Ovary (tissue), 9 donors: ENCODE results near the gene MITF. TPM values are rescaled to one million over a fixed set of nuclear protein-coding genes. Genes with fewer than 3 reads are reported as not detected.

Experiments
- DNase-seq, 5 donors: peaks; one replicate each; pipeline ENCODE4 v3.0.0-alpha.2; 2019 to 2020
- H3K27ac ChIP-seq, 2 donors: fragments of 200-600 bp; one replicate each; pipeline versions ENCODE4 v1.5.1 to v1.8.0; 2019 to 2022
- H3K27me3 ChIP-seq: fragments of 200-600 bp; one replicate; pipeline ENCODE4 v1.8.0; 2022
- H3K36me3 ChIP-seq: fragments of 200-600 bp; sonication (generic); one replicate; pipeline ENCODE4 v1.5.1; 2019
- H3K4me1 ChIP-seq: one replicate; pipeline ENCODE4 v1.8.1; 2013; ENCODE audit warnings: mild to moderate bottlenecking, moderate library complexity; ENCODE audit not compliant: insufficient read depth
- H3K4me3 ChIP-seq: fragments of 200-600 bp; sonication (generic); one replicate; pipeline ENCODE4 v1.5.1; 2017
- H3K9me3 ChIP-seq, 2 donors: fragments of 200-600 bp in 1 of 2; sonication (generic) in 1 of 2; one replicate each; pipeline versions ENCODE4 v1.5.1 to v1.8.1; 2013 to 2019; ENCODE audit warnings: mild to moderate bottlenecking in 1 of 2, moderate library complexity in 1 of 2
- EP300 ChIP-seq: sonication (generic); formaldehyde crosslinking; IDR thresholded peaks from one replicate; pipeline ENCODE4 v1.6.1; 2017; ENCODE audit warnings: antibody characterized with exemption
- POLR2A ChIP-seq: fragments of 450-650 bp; IDR thresholded peaks from one replicate; pipeline ENCODE4 v1.6.1; 2017; ENCODE audit warnings: antibody characterized with exemption, mild to moderate bottlenecking, moderate library complexity
- WGBS, 3 donors: extraction: QIAGEN DNeasy Blood & Tissue Kit in 1 of 3; methylation state at CpG; one replicate each; pipeline versions ENCODE4 v1.1.5 to v1.1.7; 2013 to 2017; 5-methylcytosine and 5-hydroxymethylcytosine counted together
- intact Hi-C, 4 donors: fragments of 100-400 bp; cut with DNase I; formaldehyde crosslinking; loops; one replicate each; pipeline versions ENCODE4 v1.11.0 to v1.15.1; 2022 to 2023
- polyA plus RNA-seq, 2 donors: library from polyadenylated mRNA; stranded (reverse); fragments of 200-250 nt in 1 of 2; fragments of 350-450 nt in 1 of 2; fragmentation: Illumina TruSeq in 1 of 2; extraction: RNeasy Lipid Tissue Mini Kit (QIAGEN cat#74804) in 1 of 2; gene quantifications; one replicate each; pipeline ENCODE4 v1.2.3, GENCODE V29; 2013 to 2014
- total RNA-seq, 7 donors: library from RNA; depleted of rRNA in 2 of 7; stranded (reverse); fragments of >200 nt in 2 of 7; fragmentation: NEBNext Ultra II Directional in 3 of 7; extraction: Animal tissue kit (Norgen Biotek cat#: 25700) in 3 of 7; gene quantifications; one replicate each; pipeline versions ENCODE4 v1.1.0 to v1.2.4, GENCODE V29; 2016 to 2023
- TF ChIP-seq, protein P1 (sequence below), 3 donors: fragments of 450-650 bp in 2 of 3; fragments of 200-600 bp in 1 of 3; IDR thresholded peaks; one replicate each; pipeline versions ENCODE4 v1.5.1 to v1.8.0; 2016 to 2022; ENCODE audit warnings: antibody characterized with exemption in 3 of 3, mild to moderate bottlenecking in 1 of 3
- donor health status: DM: no; HTN: no; CAD: no; lungs with moderate emphysema.
- donor health status: DM: no; HTN: no; CAD: no.
- donor health status: Bipolar disorder and iron deficiency.
- donor health status: DM: yes; HTN: yes; CAD: no.
- donor health status: DM: no; HTN: no; CAD: no.
- donor health status: DM: yes; HTN: yes; CAD: no.

The MITF gene
- total and polyA plus RNA-seq, 9 donors = 13.6 to 38.0 (median 24.9) TPM

DNA sequence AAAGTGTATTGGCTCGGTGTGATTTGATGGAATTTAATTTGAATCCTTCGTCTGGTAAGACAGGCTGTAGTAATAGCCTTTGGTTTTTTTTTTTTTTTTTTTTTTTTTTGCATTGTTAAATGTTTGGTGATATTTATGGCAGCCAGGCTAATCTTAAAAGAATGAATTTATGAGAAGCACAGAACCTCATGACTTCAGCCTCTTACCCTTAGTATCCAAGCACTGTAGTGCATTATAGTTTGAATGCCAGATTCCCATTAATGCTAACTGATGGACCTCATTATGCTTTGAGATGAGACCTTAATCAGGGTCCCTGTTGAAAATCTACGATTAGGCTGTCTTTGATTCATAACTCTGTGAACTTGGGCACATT, 149.7 kb downstream of the MITF start:
- no peaks in the 10 kb centered on the region for H3K9me3 ChIP-seq
- H3K27me3 ChIP-seq = no peaks in the 10 kb centered on the region
- no peak overlapping the region for H3K4me3 ChIP-seq
- DNase-seq = no peak
- WGBS, 3 donors = 77 to 97% (median 92%) methylated on average over 3 of the region's 3 CpGs
- H3K4me1 ChIP-seq = no peaks in the 10 kb centered on the region
- H3K36me3 ChIP-seq = no peaks in the 10 kb centered on the region
- TF ChIP-seq, protein P1, sequence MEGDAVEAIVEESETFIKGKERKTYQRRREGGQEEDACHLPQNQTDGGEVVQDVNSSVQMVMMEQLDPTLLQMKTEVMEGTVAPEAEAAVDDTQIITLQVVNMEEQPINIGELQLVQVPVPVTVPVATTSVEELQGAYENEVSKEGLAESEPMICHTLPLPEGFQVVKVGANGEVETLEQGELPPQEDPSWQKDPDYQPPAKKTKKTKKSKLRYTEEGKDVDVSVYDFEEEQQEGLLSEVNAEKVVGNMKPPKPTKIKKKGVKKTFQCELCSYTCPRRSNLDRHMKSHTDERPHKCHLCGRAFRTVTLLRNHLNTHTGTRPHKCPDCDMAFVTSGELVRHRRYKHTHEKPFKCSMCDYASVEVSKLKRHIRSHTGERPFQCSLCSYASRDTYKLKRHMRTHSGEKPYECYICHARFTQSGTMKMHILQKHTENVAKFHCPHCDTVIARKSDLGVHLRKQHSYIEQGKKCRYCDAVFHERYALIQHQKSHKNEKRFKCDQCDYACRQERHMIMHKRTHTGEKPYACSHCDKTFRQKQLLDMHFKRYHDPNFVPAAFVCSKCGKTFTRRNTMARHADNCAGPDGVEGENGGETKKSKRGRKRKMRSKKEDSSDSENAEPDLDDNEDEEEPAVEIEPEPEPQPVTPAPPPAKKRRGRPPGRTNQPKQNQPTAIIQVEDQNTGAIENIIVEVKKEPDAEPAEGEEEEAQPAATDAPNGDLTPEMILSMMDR (IDR thresholded peaks at IDR 0.05) = no peak
- TF ChIP-seq EP300 (no peak), POLR2A (no peak)
- intact Hi-C loops = no loop called here
- no peak overlapping the region for H3K27ac ChIP-seq

DNA sequence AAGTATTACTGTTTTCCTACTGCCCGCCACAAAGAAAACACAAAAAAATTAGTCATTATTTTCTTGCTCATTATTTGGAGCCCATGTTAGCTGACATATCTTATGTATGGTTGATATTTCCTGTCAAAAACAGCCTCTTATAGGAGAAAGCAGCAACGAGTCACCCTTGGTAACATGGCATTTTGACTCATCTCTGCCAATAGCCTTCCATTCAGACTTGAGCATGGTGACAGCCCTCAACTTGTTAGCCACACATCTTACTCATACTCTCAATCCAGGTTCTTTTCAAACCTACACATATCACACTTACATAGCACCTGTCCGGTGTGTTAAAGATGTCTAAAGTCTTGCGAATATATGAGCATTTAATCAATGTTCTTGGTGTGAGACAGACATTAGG, 150.8 kb downstream of the MITF start:
- no peaks in the 10 kb centered on the region for H3K36me3 ChIP-seq
- H3K9me3 ChIP-seq = no peaks in the 10 kb centered on the region
- intact Hi-C loops = no loop called here
- no peak for TF ChIP-seq POLR2A
- TF ChIP-seq, protein P1 (IDR thresholded peaks at IDR 0.05) = no peak
- no peak for TF ChIP-seq EP300
- no peak overlapping the region for H3K4me3 ChIP-seq
- WGBS, 3 donors = 95 to 97% (median 96%) methylated on average over 4 of the region's 4 CpGs
- DNase-seq = no peak
- H3K27ac ChIP-seq = no peak overlapping the region
- no peaks in the 10 kb centered on the region for H3K4me1 ChIP-seq
- H3K27me3 ChIP-seq = no peaks in the 10 kb centered on the region

DNA sequence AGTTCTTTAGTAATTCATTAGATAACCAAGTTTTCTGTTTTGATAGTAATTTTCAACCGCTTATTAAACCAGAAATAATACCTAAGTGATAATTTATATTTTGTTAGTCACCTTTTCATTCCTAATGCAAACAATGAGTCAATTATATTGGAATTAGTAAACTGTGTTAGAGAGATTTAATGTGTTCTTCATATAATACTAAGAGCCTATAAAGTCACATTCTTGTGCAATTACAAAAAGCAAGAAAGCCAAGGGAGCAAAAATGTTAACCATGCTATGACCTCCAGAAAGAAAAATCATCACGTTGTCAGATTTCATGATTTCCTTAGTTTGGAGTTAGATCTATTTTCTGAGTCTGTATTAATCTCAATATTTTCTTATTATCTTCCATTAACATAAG, 151.4 kb downstream of the MITF start:
- Histone ChIP-seq H3K27ac (no peak overlapping the region), H3K27me3 (no peaks in the 10 kb centered on the region), H3K9me3 (no peaks in the 10 kb centered on the region), H3K36me3 (no peaks in the 10 kb centered on the region), H3K4me1 (no peaks in the 10 kb centered on the region), H3K4me3 (no peak overlapping the region)
- intact Hi-C loops = no loop called here
- no peak for DNase-seq
- WGBS, 3 donors = 88 to 93% (median 93%) methylated on average over 2 of the region's 2 CpGs
- TF ChIP-seq POLR2A = no peak
- TF ChIP-seq, protein P1 (IDR thresholded peaks at IDR 0.05) = no peak
- TF ChIP-seq EP300 = no peak

DNA sequence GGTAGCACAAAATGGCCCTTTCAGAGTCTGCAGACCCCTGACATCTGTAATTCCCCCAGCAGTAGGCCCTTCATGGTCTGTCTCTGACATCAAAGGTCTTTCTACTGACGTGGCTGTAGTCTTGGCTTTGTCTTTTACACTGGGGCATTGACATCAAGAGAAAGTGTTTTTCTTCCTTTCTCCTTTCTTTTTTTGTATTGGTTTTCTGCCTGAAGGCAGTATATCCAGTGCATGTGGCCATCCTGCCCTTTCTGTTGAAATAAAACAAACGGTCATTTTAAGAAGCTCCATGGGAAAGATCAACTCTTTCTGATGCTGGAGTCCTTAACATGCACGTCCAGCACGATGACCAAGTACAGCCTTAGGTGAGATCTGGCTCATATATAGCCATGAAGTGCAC, 153.4 kb downstream of the MITF start:
- H3K27ac ChIP-seq = no peak overlapping the region
- TF ChIP-seq POLR2A = no peak
- H3K4me3 ChIP-seq = no peak overlapping the region
- 92 to 96% (median 93%) methylated on average over 4 of the region's 4 CpGs for WGBS, 3 donors
- H3K27me3 ChIP-seq = no peaks in the 10 kb centered on the region
- no peaks in the 10 kb centered on the region for H3K4me1 ChIP-seq
- no peaks in the 10 kb centered on the region for H3K36me3 ChIP-seq
- DNase-seq = no peak
- H3K9me3 ChIP-seq = no peaks in the 10 kb centered on the region
- intact Hi-C loops = no loop called here

DNA sequence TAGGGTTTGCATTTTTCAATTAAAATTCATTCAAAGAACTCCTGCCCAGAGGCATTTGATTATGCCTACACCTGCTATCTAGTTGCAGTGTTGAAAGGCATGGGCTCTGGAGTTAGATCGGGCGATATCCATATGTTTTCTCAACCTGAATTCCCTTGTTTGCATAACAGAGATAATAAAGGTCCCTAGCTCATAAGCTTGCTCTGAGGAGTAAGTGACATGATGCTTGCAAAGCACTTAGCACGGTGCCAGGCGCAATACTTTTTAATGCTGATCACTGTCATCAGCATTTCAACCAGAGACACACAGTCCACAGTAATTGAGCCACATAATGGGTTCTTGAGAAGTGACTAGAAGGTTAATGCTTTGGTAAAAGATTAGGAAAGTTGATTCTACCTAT, 154.0 kb downstream of the MITF start:
- Histone ChIP-seq H3K36me3 (no peaks in the 10 kb centered on the region), H3K9me3 (no peaks in the 10 kb centered on the region), H3K27me3 (no peaks in the 10 kb centered on the region), H3K4me1 (no peaks in the 10 kb centered on the region), H3K4me3 (no peak overlapping the region), H3K27ac (no peak overlapping the region)
- no peak for TF ChIP-seq EP300
- TF ChIP-seq, protein P1 (IDR thresholded peaks at IDR 0.05) = no peak
- intact Hi-C loops = no loop called here
- DNase-seq = no peak
- WGBS, 3 donors = 92 to 93% (median 92%) methylated on average over 4 of the region's 4 CpGs
